HG03108 (cell line): Measurements from ENCODE around the gene PRRT2.

Source experiments
- ATAC-seq: cut with Tn5 transposase; IDR thresholded peaks from one replicate; pipeline ENCODE4 v1.9.1; 2021; ENCODE audit warnings: moderate library complexity; ENCODE audit not compliant: unreplicated experiment

The PRRT2 gene

DNA sequence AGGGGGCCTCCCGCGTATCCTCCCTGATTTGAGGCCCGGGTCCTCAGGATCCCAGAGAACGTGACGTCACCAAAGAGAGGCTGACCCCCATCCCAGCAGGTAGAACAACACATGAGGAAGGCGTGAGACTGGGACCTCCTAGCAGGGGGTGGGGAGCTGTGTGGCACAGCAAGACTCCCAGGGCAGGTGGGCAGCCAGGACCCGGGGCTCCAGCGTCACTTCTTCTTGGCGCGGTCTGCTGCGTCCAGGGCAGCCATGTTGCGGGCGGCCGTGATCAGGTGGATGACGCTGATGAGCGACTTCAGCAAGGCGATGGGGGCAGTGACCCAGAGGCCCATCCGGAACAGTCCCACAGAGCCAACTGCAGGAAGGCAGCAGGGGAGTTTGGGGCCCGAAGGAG, 47.0 kb downstream of the PRRT2 start:
- no peak for ATAC-seq

DNA sequence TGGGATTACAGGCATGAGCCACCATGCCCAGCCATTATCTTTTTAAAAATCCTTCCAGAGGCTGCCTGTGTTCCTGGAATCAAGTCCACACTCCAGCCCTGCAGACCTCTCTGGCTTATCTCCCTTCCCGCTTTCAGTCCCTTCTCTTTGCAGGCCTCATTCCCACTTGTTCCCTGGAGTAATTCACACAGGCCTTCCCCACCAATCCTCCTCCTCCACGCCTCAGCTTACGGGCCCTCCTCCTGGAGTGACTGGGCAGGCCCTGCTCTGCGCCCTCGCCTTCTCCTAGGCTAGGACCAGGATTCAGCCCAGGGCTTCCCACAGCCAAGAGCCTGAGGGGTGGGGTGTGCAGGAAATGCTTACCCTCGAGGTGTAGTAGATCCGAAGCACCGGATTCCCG, 48.2 kb downstream of the PRRT2 start:
- no peak for ATAC-seq

DNA sequence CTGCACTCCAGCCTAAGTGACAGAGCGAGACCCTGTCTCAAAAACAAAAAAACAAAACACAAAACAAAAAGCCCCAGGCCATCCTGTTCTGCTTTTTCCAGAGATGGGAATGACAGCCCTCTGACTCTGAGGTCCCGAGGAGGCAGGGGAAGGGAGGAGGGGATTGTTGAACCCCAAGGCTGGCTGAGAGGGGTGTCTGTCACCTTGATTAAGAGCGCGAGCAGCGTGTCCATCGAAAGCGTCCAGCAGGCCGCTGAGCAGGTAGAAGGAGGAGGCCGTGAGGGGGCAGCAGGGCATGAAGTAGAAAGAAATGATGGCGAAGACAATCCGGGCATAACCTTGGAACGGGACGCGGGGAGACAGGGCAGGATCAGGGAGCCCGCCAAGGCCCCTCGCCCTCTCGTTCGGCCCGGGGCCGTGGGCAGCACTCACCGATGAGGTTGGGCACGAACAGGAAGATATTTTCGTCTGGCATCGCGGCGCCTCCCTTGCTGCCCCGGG, 50.4 kb downstream of the PRRT2 start:
- peak; percentile 6 for ATAC-seq

DNA sequence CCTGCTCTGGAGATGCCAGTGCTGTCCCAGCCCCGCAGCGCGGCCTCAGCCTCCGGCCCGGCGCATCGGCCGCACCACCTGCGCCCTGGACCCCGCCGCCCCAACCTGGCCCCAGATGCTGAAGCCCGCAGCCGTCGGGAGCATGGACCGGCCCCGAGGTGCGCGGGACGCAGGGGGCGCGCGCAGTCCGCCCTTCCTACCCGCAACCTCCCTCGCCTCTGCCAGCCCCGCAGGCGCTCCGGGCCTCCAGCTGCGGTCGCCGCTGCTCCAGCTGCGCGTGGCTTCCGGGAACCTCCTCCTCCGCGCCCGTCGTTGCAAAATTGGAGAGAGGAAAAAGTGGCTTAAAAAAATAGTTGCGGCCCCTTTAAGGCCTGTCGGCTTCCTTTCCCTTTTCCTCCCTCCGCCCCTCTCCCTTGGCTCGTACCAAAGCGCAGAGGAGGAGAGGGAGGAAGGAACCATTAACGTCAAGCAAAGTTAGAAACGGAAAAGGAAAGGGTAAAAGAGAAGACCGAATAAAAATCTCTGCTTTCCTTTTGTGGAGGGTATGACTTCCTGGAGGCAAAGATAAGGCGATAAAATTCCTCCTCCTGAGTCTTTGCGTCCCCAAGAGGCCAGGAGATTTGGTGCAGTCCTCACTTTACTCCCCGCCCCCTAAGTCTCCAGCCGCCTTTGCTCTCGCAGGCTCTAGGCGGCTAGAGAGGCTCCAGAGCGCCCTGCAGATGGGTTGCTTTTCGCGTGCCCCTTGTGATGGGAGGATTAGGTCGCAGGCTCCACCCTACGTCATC, 51.1 kb downstream of the PRRT2 start, which contains the start of gene CDIPT:
Gene CDIPT (minus strand): TSS at position 343 of the 785 bp plus-strand sequence. CDS start 369 bp downstream, outside the sequence.
- peak; percentile 91 for ATAC-seq

DNA sequence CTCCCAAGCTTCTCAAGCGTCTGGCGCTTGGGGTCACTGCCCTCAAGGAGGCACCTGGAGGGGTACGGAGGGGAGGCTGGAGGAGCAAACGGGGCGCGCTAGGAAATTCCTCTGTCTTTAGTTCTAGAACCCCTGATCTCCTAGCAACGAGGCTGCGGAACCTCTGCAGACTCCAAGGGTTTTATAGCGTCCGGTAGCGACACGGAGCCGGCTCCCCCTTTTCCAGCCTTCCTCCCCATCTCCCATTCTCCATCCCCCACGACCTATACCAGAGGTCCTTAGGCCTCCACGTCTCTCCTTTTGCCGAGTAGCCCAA, 51.6 kb downstream of the PRRT2 start:
- ATAC-seq, result no peak

DNA sequence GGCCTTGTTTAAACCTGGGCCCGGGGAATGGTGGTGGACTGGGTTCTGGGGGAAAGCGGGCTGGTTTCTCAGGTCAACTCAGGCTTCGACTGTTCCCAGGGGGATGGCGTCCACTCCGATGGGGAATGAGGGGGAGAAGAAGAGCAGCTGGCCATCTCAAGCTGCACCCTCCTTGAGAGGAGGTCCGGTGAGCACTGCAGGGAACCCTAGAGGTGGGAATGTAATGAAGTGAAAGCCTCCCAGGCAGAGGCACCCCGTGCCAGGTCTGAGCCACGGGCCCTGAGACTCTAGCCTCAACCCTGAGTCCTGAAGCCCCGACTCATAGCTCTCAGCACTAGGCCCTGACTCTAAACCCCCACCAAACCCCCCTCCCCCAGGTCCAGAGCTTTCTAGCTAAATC, 52.2 kb downstream of the PRRT2 start:
- no peak for ATAC-seq
